Peyer's patch (tissue), 4 donors: Measurements from ENCODE around the gene IL10.

Experiments used
- CTCF ChIP-seq, 6 experiments: fragments of 450-650 bp in 4 of 6; fragments of 200-600 bp in 2 of 6; sonication (generic) in 1 of 6; IDR thresholded peaks; one replicate each; pipeline ENCODE4 v1.5.1; 2017 to 2019; ENCODE audit warnings: antibody characterized with exemption in 6 of 6, mild to moderate bottlenecking in 3 of 6, moderate library complexity in 1 of 6
- POLR2A ChIP-seq, 2 donors: fragments of 450-650 bp; IDR thresholded peaks; one replicate each; pipeline ENCODE4 v1.5.1; 2017; ENCODE audit warnings: antibody characterized with exemption in 2 of 2, mild to moderate bottlenecking in 2 of 2, moderate library complexity in 2 of 2

- TF ChIP-seq CTCF (IDR thresholded peaks at IDR 0.05) (no peak), POLR2A (IDR thresholded peaks at IDR 0.05) (no peak)
Measured at GRCh38 chr1:206778031-206778430, 5.7 kb upstream of the IL10 start.
